HG03175 (cell line): ENCODE data around the gene NAA38.

Experiments
- ATAC-seq: cut with Tn5 transposase; IDR thresholded peaks from one replicate; pipeline ENCODE4 v1.9.1; 2021; ENCODE audit warnings: mild to moderate bottlenecking, moderate library complexity; ENCODE audit not compliant: unreplicated experiment

NAA38 gene

GRCh38 chr17:7841396-7841914, 15.9 kb downstream of the NAA38 start:
- ATAC-seq: no peak

GRCh38 chr17:7840875-7841274, 16.5 kb downstream of the NAA38 start:
- ATAC-seq: no peak

GRCh38 chr17:7840441-7840840, 16.9 kb downstream of the NAA38 start:
- ATAC-seq: no peak

DNA sequence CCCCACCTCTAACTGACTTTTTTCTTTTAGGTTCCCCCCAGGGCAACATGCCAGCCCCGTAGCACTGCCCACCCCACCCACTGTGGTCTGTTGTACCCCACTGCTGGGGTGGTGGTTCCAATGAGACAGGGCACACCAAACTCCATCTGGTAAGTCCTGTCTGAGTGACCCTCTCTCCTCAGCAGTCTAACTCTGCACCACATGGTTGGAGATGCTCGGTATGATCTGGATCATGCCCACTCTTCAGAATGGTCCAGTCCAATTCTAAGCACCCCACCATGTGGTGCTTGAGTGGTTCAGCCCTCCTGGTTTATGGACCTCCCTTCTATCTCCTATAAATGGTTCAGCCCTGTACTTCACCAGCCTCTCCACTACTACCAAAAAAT, 17.5 kb downstream of the NAA38 start:
- no peak for ATAC-seq

GRCh38 chr17:7839190-7839875, 18.0 kb downstream of the NAA38 start:
- no peak for ATAC-seq

DNA sequence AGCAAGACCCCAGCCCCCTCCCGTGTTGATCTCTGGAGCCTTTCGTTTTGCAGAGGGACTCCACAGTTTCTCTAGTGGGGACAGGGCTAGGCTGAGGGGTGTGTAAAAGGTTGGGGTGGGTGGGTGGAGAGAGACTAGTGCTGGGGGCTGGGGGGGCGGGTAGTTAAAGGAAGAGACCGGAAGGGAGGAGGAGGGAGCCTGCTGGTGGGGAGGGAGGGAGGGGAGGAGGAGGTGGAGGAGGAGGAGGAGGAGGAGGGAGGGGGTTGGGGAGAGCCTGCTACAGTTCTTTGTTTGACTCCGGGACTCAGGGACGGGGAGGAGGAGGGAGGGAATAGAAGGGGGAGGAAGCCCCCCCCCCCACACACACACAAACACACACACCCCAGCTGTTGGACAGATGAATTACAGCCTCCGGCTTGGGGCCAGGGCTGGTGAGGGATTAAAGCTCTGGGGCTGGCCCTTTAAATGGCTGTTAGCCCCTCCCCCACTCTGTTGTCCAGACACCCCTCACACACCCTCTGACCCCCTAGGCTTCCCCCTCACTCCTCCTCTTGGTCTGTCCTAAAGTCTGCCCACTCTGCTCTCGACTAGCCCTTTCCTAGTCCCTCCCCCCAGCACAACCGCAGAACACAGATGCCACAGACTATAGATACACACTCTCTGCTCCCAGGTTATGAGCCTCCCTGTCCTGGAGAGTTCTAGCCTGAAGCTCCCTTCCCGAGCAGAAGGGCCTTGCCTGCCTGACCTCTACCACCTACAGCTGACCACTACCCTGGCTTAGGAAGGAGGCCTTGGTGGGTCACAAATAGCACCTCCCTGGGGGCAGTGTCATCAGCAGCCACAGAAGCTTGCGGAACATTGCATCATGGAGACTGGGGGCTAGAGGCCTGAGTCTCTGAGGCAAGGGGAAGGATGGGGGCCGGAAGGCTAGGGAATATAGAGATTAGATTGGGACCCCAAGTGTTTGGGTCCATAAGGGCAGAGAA, 19.0 kb downstream of the NAA38 start:
- ATAC-seq: no peak

GRCh38 chr17:7837408-7838088, 19.8 kb downstream of the NAA38 start:
- ATAC-seq: no peak

DNA sequence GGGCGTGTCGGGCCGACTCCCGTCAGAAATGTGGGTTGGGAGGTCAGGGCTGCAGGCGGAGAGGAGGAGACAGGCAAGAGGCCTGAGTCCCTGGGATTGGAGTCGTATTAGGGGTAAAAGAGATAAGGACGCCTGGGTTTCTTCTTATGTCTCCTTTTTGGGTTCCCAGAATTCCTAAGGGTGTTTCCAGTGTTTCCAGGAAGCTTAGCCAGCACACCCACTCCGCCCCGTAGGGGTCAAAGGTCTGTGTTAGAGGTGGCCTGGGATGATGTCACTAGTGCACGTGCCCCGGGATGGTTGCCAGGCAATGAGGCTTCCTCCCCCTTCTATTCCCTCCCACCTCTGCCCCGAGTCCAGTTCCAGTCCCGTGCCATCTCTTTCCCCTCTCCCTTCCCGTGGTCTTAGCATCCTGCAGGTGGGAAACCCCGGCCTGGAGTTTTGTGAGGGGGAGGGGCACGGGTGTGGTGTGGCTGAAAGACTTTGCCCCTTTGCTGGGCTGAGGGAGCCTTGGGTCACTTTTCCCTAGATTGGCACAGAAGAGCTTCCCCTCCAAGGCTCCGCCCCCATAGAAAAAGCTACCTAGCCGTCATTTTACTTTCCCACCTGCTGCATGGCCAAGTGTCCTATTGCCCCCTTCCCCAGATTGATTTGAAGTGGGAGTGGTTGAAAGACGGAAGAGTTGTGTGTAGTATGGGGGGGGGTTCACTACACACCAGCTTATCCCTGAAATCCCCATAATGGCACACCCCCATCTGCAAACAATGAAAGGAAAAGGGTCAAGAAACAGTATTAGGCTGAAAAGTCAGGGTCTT, 20.6 kb downstream of the NAA38 start:
- ATAC-seq: peak; percentile 19

- ATAC-seq: peak; percentile 45
These were observed 21.4 kb downstream of the NAA38 start for GRCh38 chr17:7835814-7836595.

GRCh38 chr17:7834957-7835813, 22.2 kb downstream of the NAA38 start:
- ATAC-seq: peak; percentile 45

DNA sequence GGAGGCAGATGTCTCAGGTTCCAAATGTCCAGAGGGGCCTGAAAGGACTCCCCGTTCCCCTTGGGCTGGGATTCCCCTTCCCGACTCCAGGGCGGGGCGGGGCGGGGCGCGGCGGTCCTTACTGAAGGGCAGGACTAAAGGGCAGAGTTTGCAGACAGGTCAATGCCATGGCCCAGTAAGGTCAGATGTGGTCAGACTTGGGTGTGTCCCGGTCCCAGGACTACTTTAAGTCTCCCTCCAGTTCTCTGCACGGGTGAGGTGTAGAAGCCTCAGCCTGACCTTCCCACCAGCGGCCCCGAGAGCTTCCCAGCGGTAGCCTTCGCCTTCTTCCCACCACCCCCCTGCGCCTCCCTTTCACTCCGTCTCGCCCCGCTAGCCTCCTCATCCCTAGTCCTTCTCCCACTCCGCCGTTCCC, 22.8 kb downstream of the NAA38 start:
- ATAC-seq: no peak

GRCh38 chr17:7833795-7834541, 23.4 kb downstream of the NAA38 start, which contains the start of gene KDM6B:
TSS of gene KDM6B (plus strand) at chr17:7834217. CDS start at chr17:7845555, 11,338 bp downstream.
- ATAC-seq: peak; percentile 54

DNA sequence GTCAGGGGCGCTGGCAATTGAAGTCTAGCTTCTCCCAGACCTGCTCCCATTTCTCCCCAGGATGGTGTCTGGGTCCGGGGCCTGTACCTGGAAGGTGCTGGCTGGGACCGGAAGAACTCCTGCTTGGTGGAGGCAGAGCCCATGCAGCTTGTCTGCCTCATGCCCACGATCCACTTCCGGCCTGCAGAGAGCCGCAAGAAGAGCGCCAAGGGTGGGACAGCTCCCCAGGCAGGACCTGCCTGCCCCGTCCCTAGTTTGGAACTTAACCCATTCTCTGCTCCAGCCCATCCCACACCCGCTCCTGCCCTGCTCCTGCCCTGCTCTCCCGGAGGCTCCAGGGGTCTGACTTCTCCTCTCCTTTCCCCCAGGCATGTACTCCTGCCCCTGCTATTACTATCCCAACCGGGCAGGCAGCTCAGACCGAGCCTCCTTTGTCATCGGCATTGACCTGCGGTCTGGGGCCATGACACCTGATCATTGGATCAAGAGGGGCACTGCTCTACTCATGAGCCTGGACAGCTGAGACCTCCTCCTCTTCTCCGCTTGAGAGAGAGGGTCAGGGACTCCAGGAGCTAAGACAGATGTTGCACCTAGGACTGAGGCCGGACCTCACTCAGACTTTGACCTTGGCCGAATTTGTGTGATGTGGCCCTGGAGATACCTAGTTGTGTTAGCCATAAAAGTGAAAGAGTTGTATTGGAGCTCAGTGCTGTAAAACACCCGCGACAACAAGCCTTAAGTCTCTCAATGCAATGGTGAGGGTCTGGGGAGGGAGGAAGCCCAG, 24.2 kb downstream of the NAA38 start:
- ATAC-seq: no peak

DNA sequence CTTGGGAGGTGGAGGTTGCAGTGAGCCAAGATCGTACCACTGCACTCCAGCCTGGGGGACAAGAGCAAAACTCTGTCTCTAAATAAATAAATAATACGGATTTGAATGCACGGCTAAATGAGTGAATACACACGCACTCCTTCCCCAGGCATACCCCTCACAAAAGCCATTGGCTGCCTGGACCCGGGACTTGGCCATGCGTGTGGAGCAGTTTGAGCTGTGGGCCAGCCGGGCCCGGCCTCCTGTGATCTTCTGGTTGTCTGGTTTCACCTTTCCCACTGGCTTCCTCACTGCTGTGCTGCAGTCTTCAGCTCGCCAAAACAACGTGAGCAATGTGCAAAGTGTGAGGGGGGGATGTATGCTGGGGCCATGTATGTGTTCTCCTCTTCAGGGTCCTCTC, 24.9 kb downstream of the NAA38 start:
- ATAC-seq: no peak

DNA sequence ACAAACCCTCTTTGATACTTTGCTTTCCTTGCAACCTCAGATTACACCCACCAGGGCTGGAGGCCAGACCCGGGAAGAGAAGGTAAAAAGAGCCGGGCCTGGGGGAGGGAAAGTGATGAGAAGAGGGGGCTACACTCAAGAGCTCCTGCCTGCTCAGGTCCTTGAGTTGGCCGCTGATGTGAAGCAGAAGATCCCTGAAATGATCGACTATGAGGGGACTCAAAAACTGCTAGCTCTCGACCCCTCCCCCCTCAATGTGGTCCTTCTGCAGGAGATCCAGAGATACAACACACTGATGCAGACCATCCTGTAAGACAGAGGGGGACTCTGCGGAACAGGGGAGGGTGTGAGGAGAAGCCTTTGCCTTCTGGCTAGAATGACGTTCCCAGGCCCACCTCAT, 26.1 kb downstream of the NAA38 start:
- ATAC-seq: no peak

DNA sequence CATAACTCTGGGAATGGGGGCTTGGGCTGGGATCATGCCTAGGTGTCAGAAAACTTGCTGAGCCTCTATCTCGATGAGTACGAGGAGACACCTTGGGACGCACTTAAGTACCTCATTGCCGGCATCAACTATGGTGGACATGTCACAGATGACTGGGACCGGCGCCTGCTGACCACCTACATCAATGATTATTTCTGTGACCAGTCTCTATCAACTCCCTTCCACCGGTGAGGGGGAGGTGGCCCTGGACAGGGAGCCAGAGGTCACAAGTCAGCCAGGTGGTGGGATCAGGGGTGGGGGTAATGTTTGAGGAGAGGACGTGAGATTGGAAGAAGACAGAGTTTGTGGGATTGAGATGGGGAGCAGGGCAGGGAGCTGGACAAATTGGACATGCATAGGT, 26.7 kb downstream of the NAA38 start:
- no peak for ATAC-seq
